BLaER1 treated with 17β-estradiol and CSF1 and Interleukin-3, amounts not matched to agents 10 nM and 100 nM (cell line): ENCODE results near the gene TMOD4.

Experiments
- H3K27ac ChIP-seq, 11 experiments: shearing (Covaris generic); formaldehyde crosslinking; 2 replicates each; pipeline ENCODE4 v1.8.1; 2022
- H3K27me3 ChIP-seq, 11 experiments: shearing (Covaris generic); formaldehyde crosslinking; 2 replicates each; pipeline ENCODE4 v1.8.1; 2022
- H3K36me3 ChIP-seq, 11 experiments: shearing (Covaris generic); formaldehyde crosslinking; 2 replicates each; pipeline ENCODE4 v1.8.1; 2022
- H3K4me1 ChIP-seq, 10 experiments: shearing (Covaris generic); formaldehyde crosslinking; 2 replicates each; pipeline ENCODE4 v1.8.1; 2022
- H3K4me2 ChIP-seq, 11 experiments: shearing (Covaris generic); formaldehyde crosslinking; 2 replicates each; pipeline ENCODE4 v1.8.1; 2022
- H3K4me3 ChIP-seq, 10 experiments: shearing (Covaris generic); formaldehyde crosslinking; 2 replicates each; pipeline ENCODE4 v1.8.1; 2022
- H3K9ac ChIP-seq, 11 experiments: shearing (Covaris generic); formaldehyde crosslinking; 2 replicates each; pipeline ENCODE4 v1.8.1; 2022
- H3K9me3 ChIP-seq, 11 experiments: shearing (Covaris generic); formaldehyde crosslinking; replicated peaks in 1 of 11; 2 replicates each; pipeline ENCODE4 v1.8.1; 2022
- H4K20me1 ChIP-seq, 11 experiments: shearing (Covaris generic); formaldehyde crosslinking; 2 replicates each; pipeline ENCODE4 v1.8.1; 2022
- Cebpa-rat ChIP-seq, 11 experiments: shearing (Covaris generic); IDR thresholded peaks; 2 replicates each; pipeline ENCODE4 v1.8.1; 2022

TMOD4 gene

GRCh38 chr1:151147132-151147503 is 28.7 kb downstream of the TMOD4 start:
- Histone ChIP-seq H3K27me3 (no peaks in the 10 kb centered on the region), H3K27ac (peak overlapping the region in 10 of 11 experiments; percentile 32 to 83 (median 79); a peak in 20 of 22 replicates), H3K4me1 (peaks cover 60 to 73% (median 67%) of the 10 kb centered on the region in 10 experiments), H3K36me3 (peaks cover 0 to 6% (median 5%) of the 10 kb centered on the region in 11 experiments; a peak in 10 of 22 replicates), H3K9ac (peak overlapping the region; percentile 61 to 91 (median 85)), H3K4me2 (peak overlapping the region; percentile 91 to 99 (median 97)), H4K20me1 (peaks cover 0 to 42% (median 17%) of the 10 kb centered on the region in 11 experiments; a peak in 10 of 22 replicates), H3K9me3 (no peaks in the 10 kb centered on the region), H3K4me3 (peak overlapping the region; percentile 67 to 97 (median 88))
- TF ChIP-seq Cebpa-rat (IDR thresholded peaks at IDR 0.05): no peak

- Histone ChIP-seq H3K9ac (peak within 1 kb of the TSS; percentile 80 to 91 (median 85)), H3K27me3 (no peaks in the 10 kb centered on the region), H3K4me3 (peak within 1 kb of the TSS; percentile 67 to 97 (median 88)), H3K9me3 (no peaks in the 10 kb centered on the region), H3K4me1 (peaks cover 60 to 79% (median 73%) of the 10 kb centered on the region in 10 experiments), H3K36me3 (peaks cover 0 to 12% (median 10%) of the 10 kb centered on the region in 11 experiments; a peak in 13 of 22 replicates), H4K20me1 (peaks cover 0 to 48% (median 17%) of the 10 kb centered on the region in 11 experiments; a peak in 10 of 22 replicates), H3K27ac (peak within 1 kb of the TSS in 10 of 11 experiments; percentile 52 to 83 (median 79); a peak in 20 of 22 replicates), H3K4me2 (peak within 1 kb of the TSS; percentile 91 to 99 (median 97))
- TF ChIP-seq Cebpa-rat (IDR thresholded peaks at IDR 0.05): no peak
These were observed 29.2 kb downstream of the TMOD4 start, which contains the start of gene SEMA6C for GRCh38 chr1:151146412-151147131. TSS of gene SEMA6C (minus strand) at chr1:151146631. CDS start at chr1:151142621, 4,010 bp downstream.

GRCh38 chr1:151146072-151146411 is 29.7 kb downstream of the TMOD4 start:
- Histone ChIP-seq H3K9ac (peak overlapping the region; percentile 80 to 91 (median 85)), H3K4me3 (peak overlapping the region; percentile 67 to 97 (median 88)), H3K36me3 (peaks cover 0 to 17% (median 15%) of the 10 kb centered on the region in 11 experiments; a peak in 15 of 22 replicates), H3K4me2 (peak overlapping the region; percentile 91 to 99 (median 97)), H3K27ac (peak overlapping the region in 10 of 11 experiments; percentile 52 to 83 (median 79); a peak in 19 of 22 replicates), H4K20me1 (peaks cover 0 to 53% (median 17%) of the 10 kb centered on the region in 11 experiments; a peak in 10 of 22 replicates), H3K27me3 (no peaks in the 10 kb centered on the region), H3K9me3 (no peaks in the 10 kb centered on the region), H3K4me1 (peaks cover 60 to 82% (median 77%) of the 10 kb centered on the region in 10 experiments)
- no peak for TF ChIP-seq Cebpa-rat (IDR thresholded peaks at IDR 0.05)

GRCh38 chr1:151145304-151146071 is 30.3 kb downstream of the TMOD4 start:
- Histone ChIP-seq H3K4me3 (peak overlapping the region; percentile 67 to 97 (median 88)), H3K9me3 (no peaks in the 10 kb centered on the region), H3K4me2 (peak overlapping the region; percentile 91 to 99 (median 97)), H3K27ac (peak overlapping the region in 10 of 11 experiments; percentile 52 to 83 (median 79); a peak in 20 of 22 replicates), H3K27me3 (no peaks in the 10 kb centered on the region), H3K4me1 (peaks cover 60 to 79% (median 77%) of the 10 kb centered on the region in 10 experiments), H4K20me1 (peaks cover 0 to 56% (median 17%) of the 10 kb centered on the region in 11 experiments; a peak in 10 of 22 replicates), H3K9ac (peak overlapping the region; percentile 80 to 91 (median 85)), H3K36me3 (peaks cover 0 to 23% (median 19%) of the 10 kb centered on the region in 11 experiments; a peak in 17 of 22 replicates)
- TF ChIP-seq Cebpa-rat (IDR thresholded peaks at IDR 0.05): no peak

GRCh38 chr1:151144474-151145303 is 31.1 kb downstream of the TMOD4 start:
- Histone ChIP-seq H3K4me3 (peak overlapping the region; percentile 67 to 97 (median 88)), H3K9ac (peak overlapping the region; percentile 80 to 91 (median 85)), H3K36me3 (peaks cover 2 to 31% (median 27%) of the 10 kb centered on the region in 11 experiments; a peak in 19 of 22 replicates), H3K4me1 (peaks cover 59 to 76% (median 70%) of the 10 kb centered on the region in 10 experiments), H3K27ac (peak overlapping the region in 10 of 11 experiments; percentile 52 to 83 (median 79); a peak in 20 of 22 replicates), H3K27me3 (no peaks in the 10 kb centered on the region), H3K4me2 (peak overlapping the region; percentile 91 to 99 (median 97)), H4K20me1 (peaks cover 0 to 64% (median 24%) of the 10 kb centered on the region in 11 experiments; a peak in 11 of 22 replicates), H3K9me3 (no peaks in the 10 kb centered on the region)
- TF ChIP-seq Cebpa-rat (IDR thresholded peaks at IDR 0.05): no peak

- Histone ChIP-seq H3K4me3 (peak overlapping the region; percentile 67 to 97 (median 88); a peak in 18 of 20 replicates), H3K4me1 (peaks cover 52 to 69% (median 63%) of the 10 kb centered on the region in 10 experiments), H4K20me1 (peaks cover 0 to 69% (median 27%) of the 10 kb centered on the region in 11 experiments; a peak in 11 of 22 replicates), H3K9ac (peak overlapping the region; percentile 80 to 91 (median 85); a peak in 20 of 22 replicates), H3K27me3 (no peaks in the 10 kb centered on the region), H3K36me3 (peaks cover 9 to 38% (median 34%) of the 10 kb centered on the region in 11 experiments; a peak in 19 of 22 replicates), H3K27ac (peak overlapping the region in 10 of 11 experiments; percentile 2 to 83 (median 79); a peak in 20 of 22 replicates), H3K4me2 (peak overlapping the region; percentile 91 to 99 (median 97)), H3K9me3 (no peaks in the 10 kb centered on the region)
- no peak for TF ChIP-seq Cebpa-rat (IDR thresholded peaks at IDR 0.05)
These were observed 31.8 kb downstream of the TMOD4 start for GRCh38 chr1:151143986-151144385.

- H3K9ac ChIP-seq: peak overlapping the region; percentile 49 to 91 (median 85); a peak in 19 of 22 replicates
- peak overlapping the region in 8 of 10 experiments; percentile 80 to 97 (median 90); a peak in 15 of 20 replicates for H3K4me3 ChIP-seq
- peak overlapping the region in 10 of 11 experiments; percentile 2 to 83 (median 79); a peak in 19 of 22 replicates for H3K27ac ChIP-seq
- H3K9me3 ChIP-seq: no peaks in the 10 kb centered on the region
- H4K20me1 ChIP-seq: peaks cover 0 to 75% (median 27%) of the 10 kb centered on the region in 11 experiments; a peak in 11 of 22 replicates
- H3K4me1 ChIP-seq: peaks cover 47 to 61% (median 53%) of the 10 kb centered on the region in 10 experiments
- no peak for TF ChIP-seq Cebpa-rat (IDR thresholded peaks at IDR 0.05)
- peaks cover 14 to 47% (median 44%) of the 10 kb centered on the region in 11 experiments; a peak in 21 of 22 replicates for H3K36me3 ChIP-seq
- peak overlapping the region; percentile 91 to 99 (median 97) for H3K4me2 ChIP-seq
- no peaks in the 10 kb centered on the region for H3K27me3 ChIP-seq
These were observed 32.7 kb downstream of the TMOD4 start for GRCh38 chr1:151143057-151143435.
